Thyroid gland (tissue), 4 donors: ENCODE results near the gene MFF. TPM values are rescaled to one million over a fixed set of nuclear protein-coding genes. Genes with fewer than 3 reads are reported as not detected.

Source experiments
- DNase-seq, 2 donors: peaks; one replicate each; pipeline ENCODE4 v3.0.0-alpha.2; 2019
- H3K27ac ChIP-seq, 3 donors: fragments of 200-600 bp; sonication (generic); 1 replicate in 2 of 3; 2 replicates in 1 of 3; pipeline ENCODE4 v1.5.1; 2016 to 2019; ENCODE audit warnings: mild to moderate bottlenecking in 1 of 3, moderate library complexity in 1 of 3
- H3K27me3 ChIP-seq: fragments of 200-600 bp; sonication (generic); one replicate; pipeline ENCODE4 v1.5.1; 2019
- H3K36me3 ChIP-seq, 2 donors: fragments of 200-600 bp; sonication (generic); one replicate each; pipeline ENCODE4 v1.5.1; 2016 to 2019
- H3K4me1 ChIP-seq, 2 donors: fragments of 200-600 bp; sonication (generic); one replicate each; pipeline ENCODE4 v1.5.1; 2017 to 2019
- H3K4me3 ChIP-seq, 3 donors: fragments of 200-600 bp; sonication (generic); replicated peaks in 1 of 3; 1 replicate in 2 of 3; 2 replicates in 1 of 3; pipeline ENCODE4 v1.5.1; 2016; ENCODE audit warnings: mild to moderate bottlenecking in 1 of 3
- H3K9me3 ChIP-seq: fragments of 200-600 bp; sonication (generic); one replicate; pipeline ENCODE4 v1.5.1; 2017
- POLR2A ChIP-seq, 2 donors: fragments of 450-650 bp; IDR thresholded peaks; one replicate each; pipeline ENCODE4 v1.6.1; 2017; ENCODE audit warnings: antibody characterized with exemption in 2 of 2, mild to moderate bottlenecking in 2 of 2, moderate library complexity in 1 of 2
- WGBS, 2 donors: methylation state at CpG; one replicate each; pipeline ENCODE4 v1.1.5; 2017; 5-methylcytosine and 5-hydroxymethylcytosine counted together
- intact Hi-C: fragments of 100-400 bp; cut with DNase I; formaldehyde crosslinking; loops from one replicate; pipeline ENCODE4 v1.15.1; 2023
- total RNA-seq, 4 donors: library from RNA; depleted of rRNA; stranded (reverse); fragments of >200 nt; gene quantifications; one replicate each; pipeline ENCODE4 v1.2.3, GENCODE V29; 2016
- TF ChIP-seq, protein P1 (sequence below), 6 experiments: fragments of 200-600 bp in 3 of 6; fragments of 450-650 bp in 3 of 6; sonication (generic) in 3 of 6; IDR thresholded peaks; one replicate each; pipeline ENCODE4 v1.5.1; 2016 to 2019; ENCODE audit warnings: antibody characterized with exemption in 6 of 6, mild to moderate bottlenecking in 2 of 6, inconsistent platforms in 1 of 6, moderate library complexity in 1 of 6

MFF gene
- total RNA-seq, 4 donors from 2014 or later: 78.3 to 134 (median 99.7) TPM

GRCh38 chr2:227310756-227311110 is 14.3 kb upstream of the MFF start:
- Histone ChIP-seq H3K4me1 (no peaks in the 10 kb centered on the region), H3K9me3 (no peaks in the 10 kb centered on the region), H3K36me3 (peaks cover 0 to 13% of the 10 kb centered on the region in 2 donors), H3K27me3 (no peaks in the 10 kb centered on the region), H3K4me3 (no peak overlapping the region), H3K27ac (no peak overlapping the region)
- intact Hi-C loops: no loop called here
- 90 to 94% methylated on average over 4 of the region's 4 CpGs for WGBS, 2 donors
- no peak for DNase-seq
- TF ChIP-seq, protein P1, sequence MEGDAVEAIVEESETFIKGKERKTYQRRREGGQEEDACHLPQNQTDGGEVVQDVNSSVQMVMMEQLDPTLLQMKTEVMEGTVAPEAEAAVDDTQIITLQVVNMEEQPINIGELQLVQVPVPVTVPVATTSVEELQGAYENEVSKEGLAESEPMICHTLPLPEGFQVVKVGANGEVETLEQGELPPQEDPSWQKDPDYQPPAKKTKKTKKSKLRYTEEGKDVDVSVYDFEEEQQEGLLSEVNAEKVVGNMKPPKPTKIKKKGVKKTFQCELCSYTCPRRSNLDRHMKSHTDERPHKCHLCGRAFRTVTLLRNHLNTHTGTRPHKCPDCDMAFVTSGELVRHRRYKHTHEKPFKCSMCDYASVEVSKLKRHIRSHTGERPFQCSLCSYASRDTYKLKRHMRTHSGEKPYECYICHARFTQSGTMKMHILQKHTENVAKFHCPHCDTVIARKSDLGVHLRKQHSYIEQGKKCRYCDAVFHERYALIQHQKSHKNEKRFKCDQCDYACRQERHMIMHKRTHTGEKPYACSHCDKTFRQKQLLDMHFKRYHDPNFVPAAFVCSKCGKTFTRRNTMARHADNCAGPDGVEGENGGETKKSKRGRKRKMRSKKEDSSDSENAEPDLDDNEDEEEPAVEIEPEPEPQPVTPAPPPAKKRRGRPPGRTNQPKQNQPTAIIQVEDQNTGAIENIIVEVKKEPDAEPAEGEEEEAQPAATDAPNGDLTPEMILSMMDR (IDR thresholded peaks at IDR 0.05): no peak
- no peak for TF ChIP-seq POLR2A (IDR thresholded peaks at IDR 0.05)

- 98% methylated on average over 5 of the region's 5 CpGs for WGBS, 2 donors
- Histone ChIP-seq H3K27me3 (no peaks in the 10 kb centered on the region), H3K4me1 (no peaks in the 10 kb centered on the region), H3K4me3 (no peak overlapping the region), H3K27ac (no peak overlapping the region), H3K36me3 (peaks cover 0 to 13% of the 10 kb centered on the region in 2 donors), H3K9me3 (no peaks in the 10 kb centered on the region)
- intact Hi-C loops: no loop called here
- no peak for DNase-seq
- TF ChIP-seq POLR2A (IDR thresholded peaks at IDR 0.05): no peak
- TF ChIP-seq, protein P1 (IDR thresholded peaks at IDR 0.05): no peak
Measured at GRCh38 chr2:227311861-227312506, 13.1 kb upstream of the MFF start.

- intact Hi-C loops: no loop called here
- no peaks in the 10 kb centered on the region for H3K9me3 ChIP-seq
- no peaks in the 10 kb centered on the region for H3K4me1 ChIP-seq
- no peak for DNase-seq
- no peak for TF ChIP-seq POLR2A (IDR thresholded peaks at IDR 0.05)
- TF ChIP-seq, protein P1 (IDR thresholded peaks at IDR 0.05): no peak
- H3K4me3 ChIP-seq: no peak overlapping the region
- H3K27ac ChIP-seq: no peak overlapping the region
- peaks cover 0 to 13% of the 10 kb centered on the region in 2 donors for H3K36me3 ChIP-seq
- WGBS, 2 donors: 46 to 69% methylated on average over 2 of the region's 2 CpGs
- H3K27me3 ChIP-seq: no peaks in the 10 kb centered on the region
Measured at GRCh38 chr2:227312579-227312978, 12.5 kb upstream of the MFF start.

GRCh38 chr2:227313310-227313709 is 11.7 kb upstream of the MFF start:
- Histone ChIP-seq H3K27me3 (no peaks in the 10 kb centered on the region), H3K4me1 (no peaks in the 10 kb centered on the region), H3K4me3 (no peak overlapping the region), H3K9me3 (no peaks in the 10 kb centered on the region), H3K36me3 (peaks cover 0 to 8% of the 10 kb centered on the region in 2 donors), H3K27ac (no peak overlapping the region)
- TF ChIP-seq POLR2A (IDR thresholded peaks at IDR 0.05): no peak
- TF ChIP-seq, protein P1 (IDR thresholded peaks at IDR 0.05): no peak
- DNase-seq: no peak
- intact Hi-C loops: no loop called here
- WGBS, 2 donors: 94 to 97% methylated on average over 1 of the region's 1 CpG

GRCh38 chr2:227317834-227318233 is 7.2 kb upstream of the MFF start:
- H3K27me3 ChIP-seq: no peaks in the 10 kb centered on the region
- no peak overlapping the region for H3K27ac ChIP-seq
- TF ChIP-seq, protein P1 (IDR thresholded peaks at IDR 0.05): no peak
- no peak for TF ChIP-seq POLR2A (IDR thresholded peaks at IDR 0.05)
- H3K4me3 ChIP-seq: no peak overlapping the region
- intact Hi-C loops: no loop called here
- no peaks in the 10 kb centered on the region for H3K9me3 ChIP-seq
- 97 to 98% methylated on average over 2 of the region's 2 CpGs for WGBS, 2 donors
- no peaks in the 10 kb centered on the region for H3K36me3 ChIP-seq
- no peaks in the 10 kb centered on the region for H3K4me1 ChIP-seq
- DNase-seq: no peak
